MM.1S (cell line): ENCODE measurements around the gene MOB2.

Experiments
- CTCF ChIP-seq: fragments of 300-600 bp; sonication (generic); IDR thresholded peaks from 2 replicates; pipeline ENCODE4 v1.5.1; 2016; ENCODE audit warnings: antibody characterized with exemption, low read length, mixed read lengths
- EZH2 ChIP-seq: fragments of 300-600 bp; sonication (generic); optimal IDR thresholded peaks from 2 replicates; pipeline ENCODE3; 2017; ENCODE audit warnings: low read depth, mild to moderate bottlenecking, antibody characterized with exemption, low read length, mixed read lengths

GRCh38 chr11:1515082-1516060, 28.8 kb upstream of the MOB2 start:
- TF ChIP-seq CTCF (peak; percentile 71), EZH2 (no peak)
